SH-SY5Y (cell line): ENCODE results near the gene PAMR1.

Experiments
- GATA2 ChIP-seq: IDR thresholded peaks from 2 replicates; pipeline ENCODE4 v1.6.1; 2011; ENCODE audit warnings: mild to moderate bottlenecking, low read depth, low read length
- GATA3 ChIP-seq: IDR thresholded peaks from 2 replicates; pipeline ENCODE4 v1.6.1; 2011; ENCODE audit warnings: low read depth, mild to moderate bottlenecking, low read length, moderate library complexity

DNA sequence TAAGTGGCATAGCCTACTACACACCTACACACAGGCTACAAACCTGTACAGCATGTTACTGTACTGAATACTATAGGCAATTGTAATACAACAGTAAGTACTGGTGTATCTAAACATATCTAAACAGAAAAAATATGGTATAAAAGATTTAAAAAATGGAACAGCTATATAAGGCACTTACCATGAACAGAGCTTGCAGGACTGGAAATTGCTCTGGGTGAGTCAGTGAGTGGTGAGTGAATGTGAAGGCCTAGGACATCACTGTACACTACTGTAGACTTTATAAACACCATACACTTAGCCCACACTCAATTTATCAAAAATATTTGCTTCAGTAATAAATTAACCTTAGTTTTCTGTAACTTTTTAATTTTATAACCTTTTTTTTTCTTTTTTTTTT, 24.7 kb downstream of the PAMR1 start:
- TF ChIP-seq GATA2 (no peak), GATA3 (no peak)
